ENCODE measurements around the gene C9orf72.

GRCh38 chr9:27505744-27506161 lies 67.5 kb downstream of the C9orf72 start:
- TF ChIP-seq CTCF (conservative IDR thresholded peaks at IDR 0.05; ENCODE audit: low read depth, low read length): no peak
- TF ChIP-seq EZH2 (IDR thresholded peaks at IDR 0.05; ENCODE audit: borderline replicate concordance, low read depth, low read length, poor library complexity, severe bottlenecking): no peak

Data from A673 (cell line).